Raji (cell line): Measurements from ENCODE around the gene F10.

Source experiments
- POLR2A ChIP-seq: IDR thresholded peaks from 2 replicates; pipeline ENCODE4 v1.6.1; 2011; ENCODE audit warnings: low read depth, low read length, control low read depth; ENCODE audit not compliant: insufficient read depth

Gene F10

DNA sequence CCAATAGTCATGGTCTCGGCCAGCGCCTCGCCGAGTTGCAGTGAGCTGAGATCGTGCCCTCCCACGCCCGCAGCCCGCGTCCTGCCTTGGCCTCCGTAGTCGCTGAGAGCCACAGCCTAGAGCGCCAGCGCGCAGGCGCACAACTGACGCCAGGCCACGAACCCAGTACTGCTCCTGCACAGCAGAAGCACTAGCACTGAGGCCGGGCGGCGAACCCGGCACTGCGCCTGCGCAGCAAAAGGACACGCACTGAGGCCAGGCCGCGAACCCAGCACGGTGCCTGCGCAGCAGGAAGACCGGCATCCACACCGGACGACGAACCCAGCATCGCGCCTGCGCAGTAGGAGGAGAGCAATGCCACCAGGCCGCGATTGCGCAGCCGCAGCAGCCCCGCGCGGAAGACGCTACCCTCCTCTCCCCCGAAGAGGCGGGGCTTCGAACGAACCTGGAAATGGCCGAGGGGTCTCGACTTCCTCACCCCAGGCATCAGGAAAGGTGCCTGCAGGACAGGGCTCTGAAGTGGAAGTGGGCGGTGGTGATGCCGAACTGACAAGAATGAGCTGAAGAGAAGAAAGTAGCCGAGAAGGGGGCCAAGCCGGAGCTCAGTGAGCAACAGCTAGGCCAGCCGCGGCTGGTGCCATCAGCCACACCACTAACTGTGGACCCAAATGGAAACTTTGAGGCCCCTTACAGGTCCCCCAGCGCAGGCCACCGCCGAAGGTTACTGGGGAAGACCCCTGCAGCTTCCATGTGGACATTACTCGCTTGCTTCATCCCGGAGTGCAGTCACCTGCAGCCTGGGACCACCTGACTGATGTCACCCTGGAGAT lies 7.5 kb downstream of the F10 start:
- TF ChIP-seq POLR2A = no peak

DNA sequence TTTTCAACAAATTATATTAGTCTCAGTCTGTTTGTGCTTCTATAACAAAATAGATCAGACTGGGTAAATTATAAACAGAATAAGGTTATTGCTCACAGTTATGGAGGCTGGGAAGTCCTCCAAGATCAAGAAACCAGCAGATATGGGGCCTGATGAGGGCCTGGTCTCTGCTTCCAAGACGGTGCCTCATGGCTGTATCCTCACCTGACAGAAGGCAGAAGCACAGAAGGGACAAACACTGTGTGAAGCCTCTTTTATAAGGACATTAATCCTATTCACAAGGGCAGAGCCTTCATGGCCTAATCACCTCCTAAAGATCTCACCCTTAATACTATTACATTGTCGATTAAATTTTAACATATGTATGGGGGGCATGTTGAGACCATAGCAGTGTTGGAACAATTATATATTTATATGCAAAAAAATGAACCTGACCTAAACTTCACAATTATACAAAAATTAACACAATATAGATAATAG lies 12.7 kb downstream of the F10 start:
- TF ChIP-seq POLR2A = no peak

DNA sequence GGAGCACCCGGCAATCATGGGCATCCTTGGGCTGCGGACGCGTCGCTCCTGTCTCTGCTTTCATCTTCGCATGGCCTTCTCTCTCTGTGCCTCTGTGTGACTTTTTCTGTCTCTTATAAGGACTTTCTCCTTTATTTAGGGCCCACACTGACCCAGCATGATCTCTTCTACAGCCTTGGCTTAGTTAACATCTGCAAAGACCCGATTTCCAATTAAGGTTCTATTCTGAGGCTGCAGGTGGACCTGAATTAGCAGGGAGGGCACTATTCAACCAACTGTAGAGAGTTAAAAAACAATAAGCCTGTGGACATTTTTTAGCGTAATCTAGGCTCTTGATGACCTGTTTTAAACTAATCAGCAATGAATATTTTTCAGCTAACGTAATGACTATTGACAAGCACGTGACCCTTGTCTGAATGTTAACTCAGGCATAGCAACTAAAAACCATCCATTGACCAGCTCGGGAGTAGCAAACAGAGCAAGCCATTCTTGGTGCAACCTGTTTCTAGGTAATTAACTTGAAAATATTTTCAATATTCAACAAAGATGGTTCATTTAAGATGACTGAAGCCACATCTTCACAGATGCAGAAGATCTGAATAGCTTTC lies 15.2 kb downstream of the F10 start:
- no peak for TF ChIP-seq POLR2A

GRCh38 chr13:113138792-113139551 lies 16.4 kb downstream of the F10 start:
- no peak for TF ChIP-seq POLR2A

DNA sequence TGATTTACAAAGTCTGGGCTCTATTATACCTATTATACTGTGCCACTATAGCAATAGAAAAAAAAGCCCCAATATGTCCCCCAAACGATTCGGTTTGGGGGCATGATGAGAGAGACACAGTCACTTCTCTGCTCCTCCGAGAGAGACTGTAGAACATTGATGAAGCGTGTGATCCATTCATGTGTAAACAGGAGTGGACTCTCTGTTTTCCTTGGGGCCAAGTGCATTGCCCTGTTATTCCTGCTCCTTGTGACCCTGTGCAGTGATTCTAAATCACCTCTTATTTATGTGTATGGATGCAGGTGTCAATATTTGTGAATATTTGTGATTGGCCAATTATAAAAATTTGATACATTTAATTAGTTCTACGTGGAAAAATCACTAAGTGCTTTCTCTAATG lies 17.0 kb downstream of the F10 start:
- no peak for TF ChIP-seq POLR2A

- no peak for TF ChIP-seq POLR2A
These were observed 18.3 kb downstream of the F10 start for GRCh38 chr13:113140677-113141600.

- TF ChIP-seq POLR2A = no peak
These were observed 19.0 kb downstream of the F10 start for GRCh38 chr13:113141601-113141970.

DNA sequence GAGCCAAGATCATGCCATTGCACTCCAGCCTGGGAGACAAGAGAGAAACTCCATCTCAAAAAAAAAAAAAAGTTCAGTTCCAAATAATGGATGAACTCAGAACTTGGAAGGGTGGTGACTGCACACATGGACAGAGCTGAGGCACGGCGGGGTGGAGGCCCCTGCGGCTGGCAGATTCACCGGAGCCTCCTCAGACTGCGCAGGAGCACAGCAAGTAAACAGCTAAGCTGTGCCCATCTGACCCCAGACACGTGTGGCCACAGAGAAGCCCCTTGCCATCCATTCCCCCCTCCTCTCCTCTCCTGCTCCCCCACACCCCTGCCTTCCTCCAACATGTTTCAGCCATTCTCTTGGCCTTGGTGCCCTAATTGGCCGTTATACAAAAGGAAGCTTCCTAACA lies 20.3 kb downstream of the F10 start:
- no peak for TF ChIP-seq POLR2A

DNA sequence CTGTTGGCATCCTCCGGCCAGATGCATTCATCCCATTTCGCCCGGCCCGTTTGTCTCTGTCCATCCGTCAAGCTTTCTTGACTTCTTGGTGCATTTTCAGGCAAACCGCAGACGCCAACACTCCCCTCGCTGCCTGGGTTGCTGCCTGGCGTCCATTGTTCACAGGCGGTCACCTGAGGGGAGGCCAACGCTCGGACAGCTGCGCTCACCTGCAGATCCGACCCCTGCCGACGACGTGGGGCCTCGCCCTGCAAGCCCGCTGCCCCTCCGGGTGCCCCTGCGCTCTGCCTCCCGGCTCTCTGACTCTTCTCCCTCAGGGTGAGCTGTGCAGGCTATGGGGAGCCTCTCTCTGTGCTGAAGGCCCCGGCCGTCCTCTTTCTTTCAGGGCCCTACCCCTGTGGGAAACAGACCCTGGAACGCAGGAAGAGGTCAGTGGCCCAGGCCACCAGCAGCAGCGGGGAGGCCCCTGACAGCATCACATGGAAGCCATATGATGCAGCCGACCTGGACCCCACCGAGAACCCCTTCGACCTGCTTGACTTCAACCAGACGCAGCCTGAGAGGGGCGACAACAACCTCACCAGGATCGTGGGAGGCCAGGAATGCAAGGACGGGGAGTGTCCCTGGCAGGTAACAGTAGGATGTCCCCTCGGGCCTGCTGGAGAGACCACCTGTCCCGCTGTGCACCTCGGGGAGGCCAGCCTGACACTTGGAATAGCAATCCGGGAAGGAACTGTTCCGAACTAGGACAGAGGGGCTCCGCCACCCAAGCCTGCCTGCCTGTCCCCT lies 21.1 kb downstream of the F10 start:
- TF ChIP-seq POLR2A = no peak

- TF ChIP-seq POLR2A = no peak
These were observed 21.6 kb downstream of the F10 start for GRCh38 chr13:113144255-113144629.

DNA sequence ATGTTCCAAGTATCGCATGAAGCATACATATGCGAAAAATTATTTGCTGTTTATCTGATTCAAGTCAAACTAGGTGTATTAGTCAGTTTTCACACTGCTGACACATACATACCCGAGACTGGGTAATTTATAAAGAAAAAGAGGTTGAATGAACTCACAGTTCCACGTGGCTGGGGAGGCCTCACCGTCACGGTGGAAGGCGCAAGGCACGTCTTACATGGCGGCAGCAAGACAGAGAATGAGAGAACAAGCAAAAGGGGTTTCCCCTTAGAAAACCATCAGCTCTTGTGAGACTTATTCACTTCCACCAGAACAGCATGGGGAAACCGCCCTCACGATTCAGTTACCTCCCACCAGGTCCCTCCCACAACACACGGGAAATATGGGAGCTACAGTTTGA lies 22.9 kb downstream of the F10 start:
- no peak for TF ChIP-seq POLR2A

DNA sequence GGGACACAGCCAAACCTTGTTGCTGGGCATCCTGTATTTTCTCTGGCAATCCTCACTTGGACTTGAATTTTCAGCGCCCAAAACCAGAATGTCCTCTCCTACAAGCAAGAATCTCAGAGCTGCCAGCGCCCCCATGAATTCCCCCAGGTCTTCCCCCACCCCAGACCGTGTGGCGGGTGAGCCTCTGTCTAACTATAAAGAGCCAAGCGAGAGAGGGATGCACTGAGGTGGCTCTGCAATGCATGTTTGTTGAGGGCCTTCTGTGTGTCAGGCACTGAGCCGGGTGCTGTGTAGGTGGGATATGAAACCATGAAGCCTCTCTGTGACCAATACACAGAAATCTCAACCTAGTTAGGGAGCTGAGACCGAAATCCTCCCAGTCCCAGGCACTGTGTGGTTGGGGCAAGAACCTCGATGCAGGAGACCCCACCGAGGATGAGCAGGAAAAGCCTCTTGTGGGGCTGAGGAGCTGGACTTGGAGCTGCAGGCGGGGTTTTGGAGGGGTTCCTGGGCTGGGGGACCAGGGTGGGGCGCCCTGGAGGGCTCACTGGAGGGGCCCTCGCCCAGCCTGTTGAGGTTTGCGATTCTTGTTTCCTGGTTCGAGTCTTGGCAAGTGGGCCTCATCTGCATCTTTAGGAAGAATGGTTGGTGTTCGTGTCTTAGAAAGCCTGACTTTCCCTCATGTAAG lies 23.5 kb downstream of the F10 start:
- TF ChIP-seq POLR2A = no peak

- no peak for TF ChIP-seq POLR2A
These were observed 24.2 kb downstream of the F10 start for GRCh38 chr13:113146750-113147149.

GRCh38 chr13:113147206-113147605 lies 24.6 kb downstream of the F10 start:
- TF ChIP-seq POLR2A = no peak

DNA sequence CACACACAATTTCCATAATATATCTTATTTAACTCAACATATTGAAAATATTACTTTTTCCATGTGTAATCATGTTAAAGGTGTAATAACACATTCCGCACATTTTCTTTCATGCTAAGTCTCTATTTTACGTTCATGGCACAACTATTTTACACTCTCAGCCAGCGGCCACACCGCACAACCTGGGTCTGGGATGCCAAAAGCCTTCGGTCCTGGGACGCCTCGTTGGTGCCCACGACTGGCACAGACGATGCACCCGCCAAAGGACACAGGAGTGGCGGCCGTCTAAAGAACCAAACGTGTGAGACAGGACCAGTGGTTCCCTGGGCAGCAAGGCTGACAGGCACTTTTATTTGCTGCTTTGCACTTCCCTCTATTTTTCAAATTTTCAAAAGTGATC lies 25.8 kb downstream of the F10 start:
- TF ChIP-seq POLR2A = no peak
